Naive thymus-derived CD4-positive, alpha-beta T cell (primary cell): Measurements from ENCODE around the gene HBM. TPM values are rescaled to one million over a fixed set of nuclear protein-coding genes. Genes with fewer than 3 reads are reported as not detected.
"Not testable (repeated sequence)": the region's sequence is repeated elsewhere in the genome, so short reads cannot be mapped to it uniquely, and the experiment has no call there.

Source experiments
- ATAC-seq: fragments of 150-1000 bp; cut with Tn5 transposase; 2 replicates; pipeline ENCODE4 v1.10.0; 2021; ENCODE audit warnings: mild to moderate bottlenecking, moderate library complexity
- CTCF ChIA-PET: fragments of 350-600 bp; sonication (Branson Sonifier 250); formaldehyde crosslinking; loops from one replicate; lab custom pipeline; 2021; ENCODE audit warnings: antibody characterized with exemption; lab: Charles Lee
- POLR2A ChIA-PET: fragments of 350-600 bp; sonication (Branson Sonifier 250); formaldehyde crosslinking; loops from one replicate; lab custom pipeline; 2021; ENCODE audit warnings: antibody characterized with exemption, inconsistent platforms; lab: Charles Lee
- DNase-seq, 9 donors: peaks; one replicate each; pipeline versions ENCODE4 v3.0.0 to v3.0.0-alpha.2; 2020 to 2022; ENCODE audit warnings: mixed read lengths in 1 of 9
- H3K27ac ChIP-seq: one replicate; pipeline ENCODE4 v1.7.0; 2013; ENCODE audit warnings: mild to moderate bottlenecking, low read depth, low read length, moderate library complexity
- H3K27me3 ChIP-seq, 2 donors: one replicate each; pipeline ENCODE4 v1.7.0; 2013; ENCODE audit warnings: low read length in 2 of 2, mild to moderate bottlenecking in 2 of 2, moderate library complexity in 2 of 2; ENCODE audit not compliant: control insufficient read depth in 2 of 2, insufficient read depth in 2 of 2
- H3K36me3 ChIP-seq, 3 experiments: 1 replicate in 2 of 3; 2 replicates in 1 of 3; pipeline ENCODE4 v1.7.0; 2013; ENCODE audit warnings: low read length in 3 of 3, mild to moderate bottlenecking in 3 of 3, moderate library complexity in 1 of 3; ENCODE audit not compliant: insufficient read depth in 3 of 3, control insufficient read depth in 2 of 3
- H3K4me1 ChIP-seq, 2 donors: one replicate each; pipeline ENCODE4 v1.7.0; 2013; ENCODE audit warnings: low read length in 2 of 2, mild to moderate bottlenecking in 2 of 2, moderate library complexity in 1 of 2; ENCODE audit not compliant: control insufficient read depth in 2 of 2, insufficient read depth in 2 of 2
- H3K4me3 ChIP-seq: 2 replicates; pipeline ENCODE4 v1.7.0; 2013; ENCODE audit warnings: mild to moderate bottlenecking, low read length
- H3K9me3 ChIP-seq, 3 experiments: 1 replicate in 2 of 3; 2 replicates in 1 of 3; pipeline ENCODE4 v1.7.0; 2013; ENCODE audit warnings: low read length in 3 of 3; ENCODE audit not compliant: control insufficient read depth in 2 of 3
- H3K27ac Mint-ChIP-seq, 9 donors: one replicate each; pipeline ENCODE4 v1.8.0; 2020 to 2022; ENCODE audit warnings: mixed read lengths in 9 of 9, mild to moderate bottlenecking in 8 of 9, moderate library complexity in 5 of 9, inconsistent platforms in 2 of 9
- H3K27me3 Mint-ChIP-seq, 5 donors: one replicate each; pipeline ENCODE4 v1.8.0; 2021 to 2022; ENCODE audit warnings: mixed read lengths in 5 of 5, mild to moderate bottlenecking in 1 of 5
- H3K36me3 Mint-ChIP-seq, 5 donors: one replicate each; pipeline ENCODE4 v1.8.0; 2020 to 2022; ENCODE audit warnings: mixed read lengths in 5 of 5, mild to moderate bottlenecking in 3 of 5, inconsistent platforms in 1 of 5
- H3K4me1 Mint-ChIP-seq, 7 donors: one replicate each; pipeline ENCODE4 v1.8.0; 2020 to 2022; ENCODE audit warnings: mixed read lengths in 7 of 7, mild to moderate bottlenecking in 3 of 7, inconsistent platforms in 1 of 7
- H3K4me3 Mint-ChIP-seq, 10 donors: one replicate each; pipeline ENCODE4 v1.8.0; 2020 to 2022; ENCODE audit warnings: mild to moderate bottlenecking in 10 of 10, mixed read lengths in 10 of 10, moderate library complexity in 6 of 10, inconsistent platforms in 2 of 10
- H3K9me3 Mint-ChIP-seq, 11 donors: one replicate each; pipeline ENCODE4 v1.8.0; 2020 to 2022; ENCODE audit warnings: mixed read lengths in 11 of 11, mild to moderate bottlenecking in 4 of 11, inconsistent platforms in 1 of 11, moderate library complexity in 1 of 11
- intact Hi-C, 2 donors: fragments of 100-400 bp; cut with micrococcal nuclease; formaldehyde crosslinking; loops; one replicate each; pipeline ENCODE4 v1.15.1; 2023
- polyA plus RNA-seq, 2 donors: library from polyadenylated mRNA; unstranded; fragments of 300-500 nt; fragmentation: Illumina TruSeq; gene quantifications; one replicate each; pipeline ENCODE4 v1.2.3, GENCODE V29; 2021
- total RNA-seq, 6 experiments: library from RNA in 5 of 6; stranded (reverse) in 5 of 6; gene quantifications; 1 replicate in 5 of 6; 2 replicates in 1 of 6; pipeline ENCODE4 v1.2.3 and lab custom pipeline; 2021 to 2026

The HBM gene
- total and polyA plus RNA-seq, 7 experiments from 2014 or later, result not detected

- Histone ChIP-seq H3K36me3 (peaks cover 4 to 94% (median 30%) of the 10 kb centered on the region in 3 experiments), H3K27ac (no peak overlapping the region), H3K9me3 (no peaks in the 10 kb centered on the region), H3K27me3 (no peaks in the 10 kb centered on the region), H3K4me3 (no peak overlapping the region), H3K4me1 (peaks cover 0 to 4% of the 10 kb centered on the region in 2 donors)
- DNase-seq (no peak), ATAC-seq (no peak)
- no peak overlapping the region for H3K27ac Mint-ChIP-seq
- H3K4me1 Mint-ChIP-seq, result peaks cover 4 to 14% (median 8%) of the 10 kb centered on the region in 7 donors
- peaks cover 4 to 39% (median 15%) of the 10 kb centered on the region in 5 donors for H3K36me3 Mint-ChIP-seq
- no peak overlapping the region for H3K4me3 Mint-ChIP-seq
- POLR2A ChIA-PET, result no interaction called here
- H3K27me3 Mint-ChIP-seq, result no peaks in the 10 kb centered on the region
- H3K9me3 Mint-ChIP-seq, result no peaks in the 10 kb centered on the region
- CTCF ChIA-PET, result no interaction called here
- intact Hi-C loops, result no loop called here
Measured at GRCh38 chr16:193441-193840, 27.7 kb downstream of the HBM start.

GRCh38 chr16:194516-194915, 28.7 kb downstream of the HBM start:
- POLR2A ChIA-PET, result interaction anchor here (0.7 kb wide), 1 partner anchor 20 kb away, joined by 5 read pairs; no protein-coding TSS in a partner anchor

GRCh38 chr16:200388-200787, 34.6 kb downstream of the HBM start:
- H3K27ac ChIP-seq, result no peak overlapping the region
- no peaks in the 10 kb centered on the region for H3K27me3 ChIP-seq
- peaks cover 5 to 82% (median 9%) of the 10 kb centered on the region in 3 experiments for H3K36me3 ChIP-seq
- no peak for DNase-seq
- no peak for ATAC-seq
- no peaks in the 10 kb centered on the region for H3K9me3 ChIP-seq
- no peaks in the 10 kb centered on the region for H3K4me1 ChIP-seq
- no peak overlapping the region for H3K4me3 Mint-ChIP-seq
- intact Hi-C loops, result no loop called here
- CTCF ChIA-PET, result interaction anchor here (0.6 kb wide), 1 partner anchor 19 kb away, joined by 3 read pairs; no protein-coding TSS in a partner anchor
- no peak overlapping the region for H3K4me3 ChIP-seq
- H3K4me1 Mint-ChIP-seq, result no peaks in the 10 kb centered on the region
- H3K27ac Mint-ChIP-seq, result no peak overlapping the region
- H3K27me3 Mint-ChIP-seq, result no peaks in the 10 kb centered on the region
- H3K9me3 Mint-ChIP-seq, result no peaks in the 10 kb centered on the region
- POLR2A ChIA-PET, result interaction anchor here (0.7 kb wide), 2 partner anchors 41 to 121 kb away, joined by 3 to 5 read pairs; no protein-coding TSS in a partner anchor
- peaks cover 0 to 21% (median 5%) of the 10 kb centered on the region in 5 donors for H3K36me3 Mint-ChIP-seq

More at GRCh38 chr16:194516-194915, 28.7 kb downstream of the HBM start:
- Mint-ChIP-seq H3K4me3 (no peak overlapping the region), H3K9me3 (no peaks in the 10 kb centered on the region), H3K27me3 (no peaks in the 10 kb centered on the region), H3K36me3 (peaks cover 4 to 35% (median 12%) of the 10 kb centered on the region in 5 donors), H3K27ac (peak overlapping the region in 1 of 9 donors; percentile 46), H3K4me1 (peaks cover 0 to 4% (median 0%) of the 10 kb centered on the region in 7 donors)
- no peak overlapping the region for H3K4me3 ChIP-seq
- CTCF ChIA-PET, result no interaction called here
- no peaks in the 10 kb centered on the region for H3K9me3 ChIP-seq
- H3K27ac ChIP-seq, result no peak overlapping the region
- peaks cover 4 to 94% (median 28%) of the 10 kb centered on the region in 3 experiments for H3K36me3 ChIP-seq
- intact Hi-C loops, result no loop called here
- ATAC-seq, result no peak
- no peak for DNase-seq
- H3K27me3 ChIP-seq, result no peaks in the 10 kb centered on the region
- H3K4me1 ChIP-seq, result no peaks in the 10 kb centered on the region

- H3K27ac Mint-ChIP-seq, result no peak overlapping the region
- H3K27ac ChIP-seq, result no peak overlapping the region
- peaks cover 11 to 35% (median 18%) of the 10 kb centered on the region in 5 donors for H3K36me3 Mint-ChIP-seq
- CTCF ChIA-PET, result no interaction called here
- peaks cover 14 to 86% (median 17%) of the 10 kb centered on the region in 3 experiments for H3K36me3 ChIP-seq
- no peaks in the 10 kb centered on the region for H3K27me3 ChIP-seq
- DNase-seq, result no peak
- H3K4me3 Mint-ChIP-seq, result no peak overlapping the region
- H3K4me1 Mint-ChIP-seq, result peaks cover 0 to 6% (median 0%) of the 10 kb centered on the region in 7 donors
- no peak overlapping the region for H3K4me3 ChIP-seq
- no peaks in the 10 kb centered on the region for H3K4me1 ChIP-seq
- POLR2A ChIA-PET, result no interaction called here
- intact Hi-C loops, result no loop called here
- no peaks in the 10 kb centered on the region for H3K9me3 Mint-ChIP-seq
- ATAC-seq, result no peak
- H3K9me3 ChIP-seq, result no peaks in the 10 kb centered on the region
- no peaks in the 10 kb centered on the region for H3K27me3 Mint-ChIP-seq
Measured at GRCh38 chr16:203246-203645, 37.5 kb downstream of the HBM start.

- H3K4me3 Mint-ChIP-seq, H3K4me1 ChIP-seq, H3K4me3 ChIP-seq, H3K27ac Mint-ChIP-seq, POLR2A ChIA-PET, ATAC-seq, H3K27me3 Mint-ChIP-seq, CTCF ChIA-PET, H3K4me1 Mint-ChIP-seq, H3K27me3 ChIP-seq, intact Hi-C loops, DNase-seq, H3K9me3 ChIP-seq, H3K9me3 Mint-ChIP-seq, H3K27ac ChIP-seq: not testable (repeated sequence)
- H3K36me3 ChIP-seq, result peaks cover 14 to 86% (median 19%) of the 10 kb centered on the region in 3 experiments
- H3K36me3 Mint-ChIP-seq, result peaks cover 11 to 38% (median 18%) of the 10 kb centered on the region in 5 donors
Measured at GRCh38 chr16:204046-204445, 38.3 kb downstream of the HBM start.

- H3K27ac ChIP-seq, CTCF ChIA-PET, ATAC-seq, H3K27me3 ChIP-seq, H3K9me3 ChIP-seq, DNase-seq, H3K27me3 Mint-ChIP-seq, H3K4me1 ChIP-seq, intact Hi-C loops, H3K4me3 ChIP-seq, H3K27ac Mint-ChIP-seq, H3K9me3 Mint-ChIP-seq, H3K4me3 Mint-ChIP-seq: not testable (repeated sequence)
- H3K4me1 Mint-ChIP-seq, result peaks cover 0 to 17% (median 5%) of the 10 kb centered on the region in 7 donors
- H3K36me3 ChIP-seq, result peaks cover 10 to 70% (median 19%) of the 10 kb centered on the region in 3 experiments
- POLR2A ChIA-PET, result interaction anchor here (0.7 to 0.9 kb wide), 2 partner anchors 18 to 20 kb away, joined by 4 read pairs; no protein-coding TSS in a partner anchor
- H3K36me3 Mint-ChIP-seq, result peaks cover 11 to 32% (median 14%) of the 10 kb centered on the region in 5 donors
Measured at GRCh38 chr16:209359-209758, 43.6 kb downstream of the HBM start.

GRCh38 chr16:211631-212180, 45.9 kb downstream of the HBM start:
- H3K27me3 ChIP-seq, H3K9me3 Mint-ChIP-seq, H3K27ac ChIP-seq, H3K27me3 Mint-ChIP-seq, H3K9me3 ChIP-seq, ATAC-seq, H3K4me3 Mint-ChIP-seq, DNase-seq, intact Hi-C loops, H3K4me1 ChIP-seq, H3K27ac Mint-ChIP-seq, CTCF ChIA-PET, H3K4me3 ChIP-seq, POLR2A ChIA-PET: not testable (repeated sequence)
- H3K36me3 ChIP-seq, result peaks cover 0 to 70% (median 5%) of the 10 kb centered on the region in 3 experiments
- peaks cover 0 to 17% (median 3%) of the 10 kb centered on the region in 7 donors for H3K4me1 Mint-ChIP-seq
- peaks cover 3 to 21% (median 9%) of the 10 kb centered on the region in 5 donors for H3K36me3 Mint-ChIP-seq
